LNCAP (cell line): ENCODE measurements around the gene ZNF319.

ENCODE experiments used
- CTCF ChIP-seq: fragments of 450-650 bp; IDR thresholded peaks from 2 replicates; pipeline ENCODE4 v1.5.1; 2017; ENCODE audit warnings: mild to moderate bottlenecking

The ZNF319 gene

GRCh38 chr16:58000706-58001676 lies 519 bp upstream of the ZNF319 start, which contains the start of gene USB1:
TSS of gene USB1 (plus strand) at chr16:58001407. CDS start at chr16:58001484, 77 bp downstream.
- peak; percentile 62 for TF ChIP-seq CTCF

GRCh38 chr16:57999366-57999970 lies 1.0 kb downstream of the ZNF319 start:
- no peak for TF ChIP-seq CTCF

GRCh38 chr16:57998992-57999365 lies 1.5 kb downstream of the ZNF319 start:
- no peak for TF ChIP-seq CTCF

GRCh38 chr16:57998486-57998885 lies 2.0 kb downstream of the ZNF319 start:
- TF ChIP-seq CTCF, result no peak

GRCh38 chr16:57997528-57998265 lies 2.8 kb downstream of the ZNF319 start:
- no peak for TF ChIP-seq CTCF

GRCh38 chr16:57997176-57997527 lies 3.3 kb downstream of the ZNF319 start:
- TF ChIP-seq CTCF, result no peak

GRCh38 chr16:57996406-57997175 lies 3.9 kb downstream of the ZNF319 start:
- TF ChIP-seq CTCF, result no peak
